LHCN-M2 (cell line): ENCODE results near the gene SPP1. TPM values are rescaled to one million over a fixed set of nuclear protein-coding genes. Genes with fewer than 3 reads are reported as not detected.
A peak's percentile ranks its signal among the peaks of the same experiment; 100 is the strongest.

Experiments
- DNase-seq: peaks from one replicate; pipeline ENCODE4 v3.0.0-alpha.2; 2012; ENCODE audit warnings: low read depth
- total RNA-seq: library from RNA; depleted of rRNA; stranded (reverse); fragments of >200 nt; gene quantifications from 2 replicates; pipeline ENCODE4 v1.2.3, GENCODE V29; 2014

Gene SPP1
- total RNA-seq, 1 experiment from 2014 or later = 0.11 TPM

DNA sequence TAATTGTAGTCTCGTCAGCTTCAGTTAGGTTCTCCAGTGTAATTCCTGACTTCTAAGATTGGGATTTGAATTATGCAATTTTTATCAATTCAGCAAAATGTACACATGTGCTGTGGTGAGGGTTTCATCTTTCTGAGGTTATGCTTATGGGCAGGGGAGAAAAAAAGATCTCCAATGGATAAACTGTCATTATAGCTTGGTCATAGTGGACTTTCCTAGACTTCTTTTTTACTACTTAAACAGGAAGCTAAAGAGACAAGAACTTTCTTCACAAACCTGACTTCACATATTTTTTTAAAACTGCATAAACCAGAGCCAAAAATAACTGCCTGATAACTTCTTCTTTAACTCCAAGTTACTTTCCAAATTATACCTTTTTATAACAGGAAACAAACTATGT lies 21.7 kb upstream of the SPP1 start:
- DNase-seq = no peak

DNA sequence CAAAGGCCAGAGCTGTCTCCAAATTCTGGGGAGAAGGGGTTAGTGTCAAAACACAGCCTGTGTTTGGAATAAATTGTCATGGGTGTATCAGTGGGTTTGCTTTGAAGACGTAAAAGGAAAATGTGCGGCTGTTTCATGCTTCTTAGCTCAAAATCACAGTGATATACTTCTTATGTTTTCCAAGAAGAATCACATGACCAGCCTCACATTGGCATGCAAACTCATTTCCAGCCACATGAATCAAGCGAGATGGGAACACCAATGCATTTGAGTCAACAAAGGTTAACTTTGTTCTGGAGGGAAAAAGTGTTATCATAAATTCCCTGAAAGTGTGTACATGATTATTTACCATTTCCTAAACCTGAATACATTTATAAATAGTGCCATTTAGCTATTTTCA lies 19.0 kb upstream of the SPP1 start:
- DNase-seq = no peak

DNA sequence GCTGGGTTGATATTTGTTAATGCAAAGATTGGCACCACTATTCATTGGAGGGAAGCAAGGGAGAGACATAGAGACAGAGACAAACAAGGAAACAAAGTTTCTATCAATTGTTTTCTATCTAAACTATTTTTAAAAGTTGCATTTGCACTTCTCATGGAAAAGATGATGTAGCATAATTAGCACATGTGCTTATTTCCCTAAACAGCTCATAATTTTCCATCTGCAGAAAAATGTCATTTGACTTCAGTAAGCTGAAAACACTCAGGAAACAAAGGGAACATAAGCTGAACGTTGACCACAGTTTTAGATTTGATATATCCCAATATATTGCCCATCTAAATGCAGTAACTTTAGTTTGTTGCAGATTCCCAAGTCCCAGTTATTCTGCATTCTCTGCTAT lies 18.5 kb upstream of the SPP1 start:
- DNase-seq = no peak

DNA sequence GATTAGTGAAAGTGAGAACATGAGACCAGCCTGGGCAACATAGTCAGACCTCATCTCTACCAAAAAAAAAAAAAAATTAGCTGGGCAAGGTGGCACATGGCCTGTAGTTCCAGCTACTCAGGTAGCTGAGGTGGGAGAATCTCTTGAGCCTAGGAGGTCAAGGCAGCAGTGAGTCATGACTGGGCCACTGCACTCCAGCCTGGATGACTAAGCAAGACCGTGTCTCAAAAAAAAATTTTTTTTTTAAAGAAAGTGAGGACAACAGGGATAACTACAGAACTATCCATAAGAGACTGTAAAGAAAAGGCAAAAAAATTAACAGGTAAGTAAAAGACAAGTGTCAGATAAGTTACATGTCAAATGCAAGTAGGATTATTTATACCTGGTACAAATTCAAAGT lies 13.5 kb upstream of the SPP1 start:
- peak; percentile 26 for DNase-seq

DNA sequence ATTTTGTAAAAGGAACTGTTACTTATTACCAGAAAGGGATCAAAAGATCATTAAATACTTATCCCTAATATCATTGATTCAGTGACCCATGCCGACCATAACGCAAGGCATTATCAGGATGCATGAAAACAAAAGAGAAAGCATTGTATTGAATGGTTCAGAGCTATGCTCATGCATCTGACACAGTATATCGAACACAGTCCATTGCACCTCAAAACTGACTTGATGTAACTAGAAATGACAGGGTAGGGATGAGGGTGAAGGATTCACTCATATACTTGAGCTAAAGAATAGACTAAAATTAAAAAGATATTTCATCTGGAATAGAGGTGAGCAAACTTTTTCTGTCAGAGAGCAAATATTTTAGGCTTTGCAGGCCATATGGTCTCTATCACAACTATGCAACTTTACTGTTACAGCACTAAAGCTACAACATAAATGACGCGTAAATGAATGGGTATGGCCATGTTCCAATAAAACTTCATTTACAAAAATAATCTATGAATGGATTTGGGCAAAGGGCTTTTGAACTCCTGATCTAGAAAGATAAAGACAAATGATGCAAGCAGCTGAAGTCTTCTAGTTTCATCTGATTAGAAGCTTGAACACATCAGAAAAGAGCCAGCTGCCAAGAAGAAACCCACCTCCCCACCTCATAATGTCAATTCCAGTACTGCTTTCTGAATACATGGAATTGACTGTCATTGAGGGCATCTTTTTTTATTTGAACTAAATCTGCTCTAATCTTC lies 12.9 kb upstream of the SPP1 start:
- no peak for DNase-seq

DNA sequence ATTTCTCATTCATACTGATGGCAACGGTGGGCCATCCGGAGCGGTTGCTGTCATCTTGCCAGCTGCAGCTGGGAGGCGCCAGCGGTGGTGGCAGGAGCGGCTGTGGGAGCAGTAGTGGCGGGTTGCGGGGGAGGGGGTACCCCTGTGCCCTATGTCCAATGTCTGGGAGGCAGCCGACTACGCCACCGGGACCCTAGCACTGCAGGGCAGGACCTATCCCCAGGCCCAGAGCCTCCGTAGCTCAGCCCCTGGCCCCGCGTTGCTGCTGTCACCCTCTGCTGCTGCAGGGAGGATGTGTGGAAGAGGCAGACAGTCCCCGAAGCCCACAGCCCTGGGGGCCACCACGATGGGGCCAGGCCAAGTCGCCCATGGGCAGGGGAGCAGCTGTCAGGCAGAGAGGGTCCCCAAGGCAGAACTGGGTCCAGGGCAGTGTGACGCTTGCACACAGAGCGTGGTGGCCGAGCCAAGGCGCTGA lies 10.0 kb upstream of the SPP1 start:
- no peak for DNase-seq

DNA sequence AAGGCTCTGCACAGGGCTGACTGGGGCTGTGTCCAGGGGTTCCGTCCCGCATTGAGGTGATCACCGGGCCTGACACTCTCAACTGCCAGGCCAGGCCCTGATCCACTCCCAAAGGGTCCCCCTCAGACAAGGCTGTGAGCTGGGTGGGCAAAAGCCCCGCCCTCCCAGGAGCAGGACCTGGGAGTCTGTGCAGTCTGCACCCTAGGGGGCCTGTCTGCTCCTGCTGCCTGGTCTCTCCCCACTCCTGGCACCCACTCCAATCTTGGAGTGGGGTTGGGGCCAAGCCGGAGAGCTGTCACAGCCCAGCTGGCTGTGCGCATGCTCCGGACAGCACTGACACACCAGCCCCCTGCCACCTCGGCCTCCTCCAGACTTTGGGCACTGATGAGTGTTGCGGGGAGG lies 9.4 kb upstream of the SPP1 start:
- DNase-seq = no peak

DNA sequence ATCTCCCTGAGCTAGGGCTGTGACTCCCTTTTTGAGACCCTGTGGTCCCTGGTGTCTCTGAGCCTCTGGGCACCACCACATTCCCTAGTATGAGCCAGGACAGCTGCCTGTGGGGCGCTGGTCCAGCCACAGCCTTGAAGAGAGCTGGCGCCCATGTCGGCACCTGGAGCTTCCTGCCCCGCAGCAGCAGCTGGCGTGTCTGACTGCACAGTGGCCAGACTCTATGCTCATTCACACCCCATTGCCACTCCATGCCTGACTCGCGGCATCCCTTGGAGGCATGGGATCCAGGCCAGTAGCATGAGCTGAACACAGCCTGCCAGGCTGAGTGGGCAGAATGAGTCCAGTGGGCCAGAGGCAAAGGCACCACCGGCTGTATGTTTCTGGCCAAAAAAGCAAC lies 8.3 kb upstream of the SPP1 start:
- peak; percentile 19 for DNase-seq

DNA sequence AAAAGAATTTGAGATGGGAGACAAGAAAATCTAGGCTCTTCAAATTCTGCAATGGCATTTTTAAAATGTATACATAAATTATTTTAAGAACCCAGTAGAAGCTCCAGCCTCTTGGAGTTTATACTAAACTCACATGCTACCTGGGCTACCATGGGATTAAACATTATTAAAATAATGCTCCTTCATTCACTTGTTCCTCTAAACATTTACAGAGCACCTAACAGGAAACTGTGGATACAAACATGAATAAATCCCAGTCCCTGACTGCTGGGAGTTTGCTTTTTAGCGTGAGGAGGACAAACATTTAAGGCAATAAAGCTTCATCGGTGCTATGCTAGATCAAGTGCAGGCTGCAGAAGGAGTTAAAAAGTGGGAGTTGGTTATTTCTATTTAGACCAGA lies 5.4 kb upstream of the SPP1 start:
- DNase-seq = no peak

DNA sequence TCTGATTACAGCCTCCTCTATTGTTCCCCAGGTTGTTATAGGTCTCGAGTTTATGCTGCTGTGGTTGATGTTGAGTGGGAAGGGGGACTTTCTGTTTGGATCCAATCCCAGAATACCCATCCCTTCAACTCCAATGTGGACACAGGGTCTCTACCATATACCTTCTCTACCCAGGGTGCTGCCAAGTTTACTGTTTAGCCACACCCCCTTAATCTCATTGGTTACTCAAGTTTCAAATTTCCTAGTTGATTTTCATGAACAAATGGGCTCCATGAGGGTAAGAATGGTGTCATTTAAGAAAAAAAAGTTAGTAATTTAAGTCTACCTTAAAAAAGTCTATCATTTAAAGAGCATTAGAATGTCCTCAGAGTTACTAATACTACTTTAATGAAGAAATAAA lies 3.6 kb upstream of the SPP1 start:
- no peak for DNase-seq

DNA sequence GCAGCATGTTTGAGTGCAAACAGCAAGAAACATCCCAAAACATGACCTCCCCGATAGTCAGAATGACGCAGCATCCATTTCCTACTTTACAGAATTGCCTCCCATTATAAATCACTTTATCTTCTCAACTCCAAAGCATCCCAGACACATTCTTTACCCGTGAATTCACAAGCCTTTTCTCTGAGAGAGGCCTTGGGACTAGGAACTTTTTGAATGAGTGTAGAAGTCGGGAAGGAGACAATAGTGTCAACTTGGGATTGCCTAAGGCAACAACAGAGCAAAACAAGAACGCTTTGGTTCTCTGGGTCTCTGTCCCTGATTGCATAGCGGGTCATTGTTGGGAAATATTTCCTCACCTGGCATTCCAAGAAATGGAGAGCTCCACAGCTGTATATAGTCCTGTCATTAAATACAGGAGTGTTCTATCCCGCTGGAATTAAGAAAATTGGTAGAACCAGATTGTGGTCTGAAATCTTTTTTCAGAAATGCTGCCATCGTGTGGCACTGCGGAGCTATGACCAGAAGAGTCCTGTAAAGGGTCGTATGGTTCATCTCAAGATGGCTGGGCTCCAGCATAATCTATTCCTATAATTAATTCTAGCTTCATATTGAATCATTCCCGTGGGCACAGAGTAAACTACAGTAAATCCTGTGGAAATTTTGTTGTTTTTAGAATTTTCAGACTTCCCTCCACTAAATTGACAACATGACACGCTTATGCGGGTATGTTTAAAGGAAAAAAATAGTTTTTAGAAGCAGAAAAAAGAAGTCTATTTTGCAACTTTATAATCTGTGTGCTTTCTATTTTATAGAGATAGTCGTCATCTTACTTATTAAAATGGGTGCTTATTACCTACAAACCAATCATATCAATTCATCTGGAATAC lies 2.0 kb upstream of the SPP1 start:
- peak; percentile 56 for DNase-seq

DNA sequence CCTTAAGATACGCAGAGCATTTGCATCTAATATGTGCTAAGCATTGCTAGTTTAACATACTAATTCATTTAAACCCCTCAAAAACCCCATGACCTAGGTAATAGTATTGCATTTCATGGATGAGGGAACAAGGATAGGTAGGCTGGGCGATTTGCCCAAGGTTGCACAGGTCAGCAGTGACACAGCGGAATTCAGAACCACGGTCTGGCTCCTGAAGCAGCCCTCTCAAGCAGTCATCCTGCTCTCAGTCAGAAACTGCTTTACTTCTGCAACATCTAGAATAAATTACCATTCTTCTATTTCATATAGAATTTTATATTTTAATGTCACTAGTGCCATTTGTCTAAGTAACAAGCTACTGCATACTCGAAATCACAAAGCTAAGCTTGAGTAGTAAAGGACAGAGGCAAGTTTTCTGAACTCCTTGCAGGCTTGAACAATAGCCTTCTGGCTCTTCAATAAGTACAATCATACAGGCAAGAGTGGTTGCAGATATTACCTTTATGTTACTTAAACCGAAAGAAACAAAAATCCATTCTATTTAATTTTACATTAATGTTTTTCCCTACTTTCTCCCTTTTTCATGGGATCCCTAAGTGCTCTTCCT lies 555 bp upstream of the SPP1 start:
- DNase-seq = no peak

DNA sequence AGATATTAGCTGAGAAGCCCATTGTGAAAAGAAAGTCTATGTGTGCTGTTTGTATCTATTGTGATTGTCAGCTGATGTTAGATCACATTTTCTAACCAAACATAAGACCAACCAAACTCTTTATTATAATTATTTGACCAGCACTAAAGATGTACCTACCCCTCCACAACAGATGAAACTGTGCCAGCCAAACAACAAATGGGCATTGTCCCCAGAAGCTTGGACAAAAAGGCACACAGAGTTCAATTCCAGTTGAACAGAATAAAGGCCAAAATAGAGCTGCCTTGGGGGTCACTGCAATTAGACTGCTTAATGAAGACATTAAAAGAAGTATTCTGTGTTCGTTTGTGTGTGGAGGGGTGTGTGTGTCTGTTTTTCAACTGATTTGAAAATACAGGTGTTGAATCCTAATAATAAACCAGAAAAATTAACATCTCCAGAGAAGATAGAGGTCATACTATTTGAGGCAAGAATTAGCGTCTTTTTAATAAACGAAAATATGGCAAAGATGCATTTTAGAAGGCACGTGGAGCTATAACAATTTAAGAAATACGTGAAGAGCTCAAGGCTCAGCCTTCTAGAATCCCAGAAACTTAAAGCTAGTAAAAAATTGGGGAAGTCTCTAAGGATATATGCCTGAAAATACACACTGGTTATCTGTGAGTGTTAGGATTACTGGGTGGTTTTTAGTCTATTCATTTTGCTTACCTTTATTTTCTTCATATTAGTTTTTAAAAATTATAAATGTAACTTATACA lies 2.2 kb downstream of the SPP1 start:
- no peak for DNase-seq

DNA sequence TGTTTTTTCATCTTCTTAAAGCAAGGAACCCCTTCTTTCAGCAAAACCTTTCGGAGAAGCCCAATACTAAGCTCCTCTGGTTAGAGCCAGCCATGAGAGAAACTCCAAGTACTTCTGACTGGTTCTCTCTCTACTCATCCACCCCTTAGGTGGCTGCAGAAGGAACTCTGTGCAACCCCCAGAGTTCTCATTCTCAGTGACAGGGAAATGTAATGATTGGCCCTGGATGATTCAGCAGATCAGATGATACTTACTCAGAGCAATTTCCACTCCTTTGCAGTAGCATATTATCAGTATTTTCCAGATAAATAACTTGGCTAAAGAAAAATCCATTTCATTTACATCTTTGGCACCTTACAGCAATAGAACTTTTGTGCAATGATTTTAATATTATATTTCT lies 3.2 kb downstream of the SPP1 start:
- DNase-seq = peak; percentile 25

DNA sequence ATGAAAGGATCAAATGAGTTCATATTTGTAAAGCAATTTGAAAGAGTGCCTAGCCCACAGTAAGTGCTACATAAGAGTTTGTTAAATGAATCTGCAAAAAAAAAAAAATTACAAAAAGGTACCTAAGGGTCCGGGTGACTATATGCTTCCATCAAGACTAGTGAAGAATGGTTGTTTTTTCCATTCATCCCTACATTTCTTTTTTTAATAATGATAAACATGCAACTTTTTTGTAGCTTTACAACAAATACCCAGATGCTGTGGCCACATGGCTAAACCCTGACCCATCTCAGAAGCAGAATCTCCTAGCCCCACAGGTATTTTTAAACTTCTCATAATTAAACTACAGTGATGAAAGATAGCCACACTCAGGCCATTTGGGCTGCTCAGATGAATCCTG lies 4.3 kb downstream of the SPP1 start:
- no peak for DNase-seq

DNA sequence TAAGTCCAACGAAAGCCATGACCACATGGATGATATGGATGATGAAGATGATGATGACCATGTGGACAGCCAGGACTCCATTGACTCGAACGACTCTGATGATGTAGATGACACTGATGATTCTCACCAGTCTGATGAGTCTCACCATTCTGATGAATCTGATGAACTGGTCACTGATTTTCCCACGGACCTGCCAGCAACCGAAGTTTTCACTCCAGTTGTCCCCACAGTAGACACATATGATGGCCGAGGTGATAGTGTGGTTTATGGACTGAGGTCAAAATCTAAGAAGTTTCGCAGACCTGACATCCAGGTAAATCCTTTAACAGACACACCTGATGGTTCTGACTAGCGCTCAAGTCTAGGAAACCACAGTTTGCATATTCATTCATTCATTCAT lies 6.0 kb downstream of the SPP1 start:
- no peak for DNase-seq

DNA sequence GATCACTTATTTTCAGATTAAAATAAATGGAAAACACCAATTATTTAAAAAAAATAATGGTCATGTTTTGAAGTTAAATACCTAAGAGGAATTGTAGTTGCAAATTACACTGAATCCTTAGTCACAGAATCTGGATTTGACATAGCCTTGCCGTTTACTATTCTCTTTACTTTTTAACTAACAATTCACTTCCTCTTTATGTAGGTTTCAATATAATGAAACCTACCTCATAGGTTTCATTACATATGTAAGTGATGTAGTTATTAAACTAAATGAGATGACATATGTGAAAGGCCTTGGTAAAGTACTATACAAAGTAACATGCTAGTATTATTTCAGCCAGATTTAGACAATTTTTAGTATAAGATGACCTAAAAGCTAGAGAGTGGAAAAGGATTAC lies 6.5 kb downstream of the SPP1 start:
- DNase-seq = no peak

DNA sequence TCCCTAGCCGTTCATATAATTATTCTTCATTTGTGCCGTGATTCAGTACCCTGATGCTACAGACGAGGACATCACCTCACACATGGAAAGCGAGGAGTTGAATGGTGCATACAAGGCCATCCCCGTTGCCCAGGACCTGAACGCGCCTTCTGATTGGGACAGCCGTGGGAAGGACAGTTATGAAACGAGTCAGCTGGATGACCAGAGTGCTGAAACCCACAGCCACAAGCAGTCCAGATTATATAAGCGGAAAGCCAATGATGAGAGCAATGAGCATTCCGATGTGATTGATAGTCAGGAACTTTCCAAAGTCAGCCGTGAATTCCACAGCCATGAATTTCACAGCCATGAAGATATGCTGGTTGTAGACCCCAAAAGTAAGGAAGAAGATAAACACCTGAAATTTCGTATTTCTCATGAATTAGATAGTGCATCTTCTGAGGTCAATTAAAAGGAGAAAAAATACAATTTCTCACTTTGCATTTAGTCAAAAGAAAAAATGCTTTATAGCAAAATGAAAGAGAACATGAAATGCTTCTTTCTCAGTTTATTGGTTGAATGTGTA lies 7.0 kb downstream of the SPP1 start:
- peak; percentile 4 for DNase-seq

DNA sequence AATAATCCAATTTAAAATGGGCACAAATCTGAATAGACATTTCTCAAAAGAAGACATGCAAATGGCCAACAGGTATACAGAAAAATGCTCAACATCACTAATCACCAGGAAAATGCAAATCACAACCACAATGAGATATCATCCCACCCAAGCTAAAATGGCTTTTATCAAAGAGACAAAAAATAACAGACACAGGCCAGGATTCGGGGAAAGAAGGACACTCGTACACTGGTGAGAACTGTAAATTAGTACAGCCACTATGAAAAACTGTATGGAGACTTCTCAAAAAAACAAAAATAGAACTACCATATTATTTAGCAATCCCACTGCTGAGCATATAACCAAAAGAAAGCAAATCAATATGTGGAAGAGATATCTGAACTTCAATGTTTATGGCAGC lies 8.5 kb downstream of the SPP1 start:
- no peak for DNase-seq

DNA sequence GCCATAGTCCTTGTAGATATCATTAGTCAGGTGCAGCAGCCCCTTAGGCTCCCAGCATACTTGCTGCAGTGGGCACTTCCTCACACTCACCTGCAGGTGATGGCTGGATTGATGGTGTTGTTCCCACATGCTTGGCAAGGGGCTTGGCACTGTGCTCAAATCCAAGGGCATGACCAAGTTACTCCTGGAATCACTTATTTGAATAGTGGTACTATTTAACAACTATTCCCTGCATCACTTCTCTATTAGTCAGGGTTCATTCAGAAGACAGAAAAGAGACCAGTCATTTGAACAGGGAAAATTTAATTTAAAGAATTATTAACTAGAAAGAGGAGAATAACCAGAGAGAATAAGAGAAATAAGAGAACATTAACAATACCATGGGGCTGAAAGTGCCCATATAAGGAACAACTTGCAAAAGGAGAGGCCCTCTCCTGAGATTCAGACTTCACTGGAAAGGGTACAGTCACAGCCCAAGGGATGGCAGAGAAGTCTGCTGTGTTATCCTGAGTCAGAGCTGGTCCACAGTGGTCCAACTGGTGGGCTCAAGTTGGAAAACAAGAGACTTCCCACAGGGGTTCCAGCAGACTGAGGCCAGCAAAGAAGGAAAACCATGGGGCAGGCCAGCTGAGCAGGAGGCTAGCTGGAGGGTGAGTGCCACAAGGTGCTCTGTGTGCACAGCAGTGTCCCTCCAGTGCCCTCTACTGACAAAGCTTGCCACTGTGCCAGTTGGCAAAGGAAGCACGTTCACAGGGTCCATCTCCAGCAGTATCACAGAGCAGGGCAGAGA lies 9.8 kb downstream of the SPP1 start:
- DNase-seq = peak; percentile 59

DNA sequence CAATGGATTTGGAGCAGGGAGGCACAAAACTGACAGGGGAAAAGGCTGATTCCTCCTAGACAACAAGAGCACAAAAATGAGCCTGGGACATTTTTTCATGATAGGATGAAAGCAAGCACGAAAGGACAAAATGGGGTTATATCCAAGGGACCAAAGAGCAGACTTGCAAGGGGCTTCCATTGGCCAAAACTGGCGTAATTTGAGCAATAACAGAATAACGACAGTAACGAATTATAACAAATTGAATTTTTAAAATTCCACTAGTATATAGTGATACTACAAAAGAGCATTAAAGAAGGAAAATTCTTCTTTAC lies 10.3 kb downstream of the SPP1 start:
- DNase-seq = no peak
